ENCODE results near the gene MAB21L4. TPM values are rescaled to one million over a fixed set of nuclear protein-coding genes. Genes with fewer than 3 reads are reported as not detected.

The MAB21L4 gene
- total RNA-seq, 1 experiment from 2014 or later, result 0.21 TPM

GRCh38 chr2:240925568-240926515 lies 29.9 kb upstream of the MAB21L4 start:
- Histone ChIP-seq H3K27me3 (ENCODE audit: control insufficient read depth, insufficient read depth, low read length) (no peaks in the 10 kb centered on the region), H3K36me3 (ENCODE audit: control insufficient read depth, insufficient read depth, low read length) (no peaks in the 10 kb centered on the region), H3K4me1 (ENCODE audit: control insufficient read depth, insufficient read depth, low read length) (peaks cover 32% of the 10 kb centered on the region), H3K4me3 (ENCODE audit: low read depth in 2 of 2, low read length in 2 of 2) (no peak overlapping the region), H3K9me3 (ENCODE audit: control insufficient read depth, insufficient read depth, low read depth, low read length) (no peaks in the 10 kb centered on the region), H3K27ac (ENCODE audit: low read length) (no peak overlapping the region)
- ATAC-seq, result no peak
- DNase-seq (ENCODE audit: low read depth, low spot score), result no peak
- CTCF ChIA-PET, result interaction anchor here (0.6 kb wide), 1 partner anchor 49 kb away, joined by 5 read pairs; no protein-coding TSS in a partner anchor
- TF ChIP-seq POLR2AphosphoS5 (IDR thresholded peaks at IDR 0.05; ENCODE audit: low read depth, low read length) (no peak), TCF7L2 (IDR thresholded peaks at IDR 0.05; ENCODE audit: low read depth, low read length) (no peak), CTCF (IDR thresholded peaks at IDR 0.05) (no peak), SIN3A (IDR thresholded peaks at IDR 0.05; ENCODE audit: borderline replicate concordance, insufficient read depth, low read depth, low read length) (no peak)
- TF ChIP-seq, protein P1, sequence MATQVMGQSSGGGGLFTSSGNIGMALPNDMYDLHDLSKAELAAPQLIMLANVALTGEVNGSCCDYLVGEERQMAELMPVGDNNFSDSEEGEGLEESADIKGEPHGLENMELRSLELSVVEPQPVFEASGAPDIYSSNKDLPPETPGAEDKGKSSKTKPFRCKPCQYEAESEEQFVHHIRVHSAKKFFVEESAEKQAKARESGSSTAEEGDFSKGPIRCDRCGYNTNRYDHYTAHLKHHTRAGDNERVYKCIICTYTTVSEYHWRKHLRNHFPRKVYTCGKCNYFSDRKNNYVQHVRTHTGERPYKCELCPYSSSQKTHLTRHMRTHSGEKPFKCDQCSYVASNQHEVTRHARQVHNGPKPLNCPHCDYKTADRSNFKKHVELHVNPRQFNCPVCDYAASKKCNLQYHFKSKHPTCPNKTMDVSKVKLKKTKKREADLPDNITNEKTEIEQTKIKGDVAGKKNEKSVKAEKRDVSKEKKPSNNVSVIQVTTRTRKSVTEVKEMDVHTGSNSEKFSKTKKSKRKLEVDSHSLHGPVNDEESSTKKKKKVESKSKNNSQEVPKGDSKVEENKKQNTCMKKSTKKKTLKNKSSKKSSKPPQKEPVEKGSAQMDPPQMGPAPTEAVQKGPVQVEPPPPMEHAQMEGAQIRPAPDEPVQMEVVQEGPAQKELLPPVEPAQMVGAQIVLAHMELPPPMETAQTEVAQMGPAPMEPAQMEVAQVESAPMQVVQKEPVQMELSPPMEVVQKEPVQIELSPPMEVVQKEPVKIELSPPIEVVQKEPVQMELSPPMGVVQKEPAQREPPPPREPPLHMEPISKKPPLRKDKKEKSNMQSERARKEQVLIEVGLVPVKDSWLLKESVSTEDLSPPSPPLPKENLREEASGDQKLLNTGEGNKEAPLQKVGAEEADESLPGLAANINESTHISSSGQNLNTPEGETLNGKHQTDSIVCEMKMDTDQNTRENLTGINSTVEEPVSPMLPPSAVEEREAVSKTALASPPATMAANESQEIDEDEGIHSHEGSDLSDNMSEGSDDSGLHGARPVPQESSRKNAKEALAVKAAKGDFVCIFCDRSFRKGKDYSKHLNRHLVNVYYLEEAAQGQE (IDR thresholded peaks at IDR 0.05; ENCODE audit: insufficient read depth in 1 of 2, low read depth in 2 of 2, low read length in 1 of 2), result no peak
- POLR2A ChIA-PET, result no interaction called here
- in situ Hi-C loops (cut with HindIII; ENCODE audit: low pct_unique_long_range_greater_than_20kb, low sequenced_read_pairs), result no loop called here
- intact Hi-C loops (cut with micrococcal nuclease; ENCODE audit: unreplicated experiment), result no loop called here
- BruUV-seq (replicated peaks), result no TSS peak

GRCh38 chr2:240925191-240925567 lies 29.2 kb upstream of the MAB21L4 start:
- no peaks in the 10 kb centered on the region for H3K36me3 ChIP-seq (ENCODE audit: control insufficient read depth, insufficient read depth, low read length)
- no peak for DNase-seq (ENCODE audit: low read depth, low spot score)
- in situ Hi-C loops (cut with HindIII; ENCODE audit: low pct_unique_long_range_greater_than_20kb, low sequenced_read_pairs), result no loop called here
- no peak for TF ChIP-seq TCF7L2 (IDR thresholded peaks at IDR 0.05; ENCODE audit: low read depth, low read length)
- peaks cover 38% of the 10 kb centered on the region for H3K4me1 ChIP-seq (ENCODE audit: control insufficient read depth, insufficient read depth, low read length)
- BruUV-seq (replicated peaks), result no TSS peak
- POLR2A ChIA-PET, result no interaction called here
- no peaks in the 10 kb centered on the region for H3K27me3 ChIP-seq (ENCODE audit: control insufficient read depth, insufficient read depth, low read length)
- H3K4me3 ChIP-seq (ENCODE audit: low read depth in 2 of 2, low read length in 2 of 2), result no peak overlapping the region
- no peak; the same call in 1 of the 2 replicates for ATAC-seq
- CTCF ChIA-PET, result no interaction called here
- H3K9me3 ChIP-seq (ENCODE audit: control insufficient read depth, insufficient read depth, low read depth, low read length), result no peaks in the 10 kb centered on the region
- intact Hi-C loops (cut with micrococcal nuclease; ENCODE audit: unreplicated experiment), result no loop called here
- H3K27ac ChIP-seq (ENCODE audit: low read length), result no peak overlapping the region
